PFSK-1 (cell line): ENCODE results near the gene APBB2.

ENCODE experiments used
- POLR2AphosphoS5 ChIP-seq: IDR thresholded peaks from 2 replicates; pipeline ENCODE4 v1.6.1; 2012; ENCODE audit warnings: low read depth, mild to moderate bottlenecking, control low read depth, low read length, moderate library complexity
- SIN3A ChIP-seq: IDR thresholded peaks from 2 replicates; pipeline ENCODE4 v1.6.1; 2012; ENCODE audit warnings: mild to moderate bottlenecking, low read length, moderate library complexity, borderline replicate concordance; ENCODE audit not compliant: insufficient read depth

DNA sequence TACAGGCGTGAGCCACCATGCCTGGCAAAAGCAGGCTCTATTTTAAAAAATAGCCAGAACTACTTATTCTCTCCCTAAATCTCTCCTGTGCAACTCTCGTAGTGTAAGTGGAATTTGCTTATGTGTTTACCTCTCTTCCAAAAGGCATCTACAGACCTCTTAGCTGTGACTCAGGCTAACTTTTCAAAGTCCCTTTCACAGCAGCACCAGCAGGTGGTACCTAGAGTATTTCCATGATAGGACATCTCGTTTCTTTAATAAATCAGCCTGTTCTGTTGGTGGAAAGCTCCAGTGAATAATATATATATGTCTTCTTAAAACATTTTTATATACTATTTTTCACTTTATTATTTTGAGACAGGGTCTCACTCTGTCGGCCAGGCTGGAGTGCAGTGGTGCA lies 375.6 kb downstream of the APBB2 start:
- TF ChIP-seq SIN3A (no peak), POLR2AphosphoS5 (no peak)
